Myometrial cell (primary cell): ENCODE results near the gene TAS2R7. TPM values are rescaled to one million over a fixed set of nuclear protein-coding genes. Genes with fewer than 3 reads are reported as not detected.

Experiments
- total RNA-seq: library from RNA; depleted of rRNA; stranded (reverse); fragments of >200 nt; gene quantifications from 2 replicates; pipeline ENCODE4 v1.2.3, GENCODE V29; 2015

The TAS2R7 gene, protein sequence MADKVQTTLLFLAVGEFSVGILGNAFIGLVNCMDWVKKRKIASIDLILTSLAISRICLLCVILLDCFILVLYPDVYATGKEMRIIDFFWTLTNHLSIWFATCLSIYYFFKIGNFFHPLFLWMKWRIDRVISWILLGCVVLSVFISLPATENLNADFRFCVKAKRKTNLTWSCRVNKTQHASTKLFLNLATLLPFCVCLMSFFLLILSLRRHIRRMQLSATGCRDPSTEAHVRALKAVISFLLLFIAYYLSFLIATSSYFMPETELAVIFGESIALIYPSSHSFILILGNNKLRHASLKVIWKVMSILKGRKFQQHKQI
- not detected in 2 replicates for total RNA-seq

DNA sequence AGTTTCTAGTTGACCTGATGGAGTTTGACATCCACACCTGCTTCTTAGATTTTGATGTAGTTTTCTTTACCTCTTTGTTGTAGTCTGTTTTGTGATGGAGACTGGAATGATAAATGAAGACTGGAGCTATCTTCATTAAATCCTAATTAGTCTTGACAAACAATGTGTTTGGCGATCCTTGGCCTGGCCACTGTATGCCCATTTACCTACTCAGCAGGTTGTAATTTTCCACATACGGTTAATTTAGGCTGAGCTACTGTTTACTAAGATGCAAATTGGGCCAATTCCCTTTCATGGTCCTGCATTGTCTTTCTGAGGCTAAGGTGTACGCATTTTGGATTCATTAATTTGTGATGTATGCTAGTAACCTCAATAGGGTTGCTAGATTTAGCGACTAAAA lies at the start of gene TAS2R7:
Gene TAS2R7 (minus strand): TSS at position 41 of the 400 bp plus-strand sequence. CDS start 57 bp downstream, outside the sequence.

DNA sequence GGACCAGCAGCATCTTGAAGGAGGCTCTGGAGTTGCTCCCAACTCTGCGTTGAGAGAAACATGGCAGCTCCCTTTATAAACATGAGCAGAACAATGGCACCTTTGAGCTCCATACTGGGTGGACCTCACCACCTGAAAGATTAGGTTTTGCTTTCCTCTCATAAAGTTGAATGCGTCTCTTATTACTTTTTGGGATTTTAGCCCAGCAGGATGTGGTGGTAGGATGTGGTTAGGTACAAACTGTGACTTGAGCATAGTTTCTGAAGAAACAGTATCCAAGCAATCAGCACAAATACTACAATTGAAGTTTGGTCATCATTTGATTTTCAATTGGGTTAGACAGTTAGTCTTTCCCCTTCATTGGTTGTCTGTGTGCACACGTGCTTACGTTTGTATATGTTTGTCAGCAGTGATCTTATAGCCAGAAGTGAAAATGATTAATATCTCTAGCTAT lies 47.0 kb upstream of the TAS2R7 start, which contains the start of gene PRR4:
Gene PRR4 (minus strand): TSS at position 51 of the 454 bp plus-strand sequence. CDS start 38 bp downstream, at position 13.

DNA sequence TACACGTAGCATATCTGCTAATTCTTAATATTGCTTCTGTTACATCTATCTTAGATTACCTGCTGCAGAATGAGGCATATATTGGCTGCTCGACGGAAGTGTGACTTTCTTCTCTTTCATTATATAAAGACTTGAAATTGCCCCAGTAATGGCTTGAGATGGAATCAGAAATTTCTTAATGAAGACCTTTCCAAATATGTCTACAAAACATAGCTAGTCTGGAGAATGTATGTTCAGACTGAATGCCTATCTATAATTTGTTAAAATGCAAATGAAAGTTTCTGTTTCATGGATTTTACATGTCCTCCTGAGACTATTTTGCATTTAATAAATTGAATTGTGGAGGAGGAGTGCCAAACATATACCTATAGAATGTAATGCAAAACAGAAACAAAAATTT lies 23.8 kb upstream of the TAS2R7 start, which contains the start of gene TAS2R10:
Gene TAS2R10 (minus strand): TSS at position 101 of the 400 bp plus-strand sequence. CDS start 89 bp downstream, at position 12.

DNA sequence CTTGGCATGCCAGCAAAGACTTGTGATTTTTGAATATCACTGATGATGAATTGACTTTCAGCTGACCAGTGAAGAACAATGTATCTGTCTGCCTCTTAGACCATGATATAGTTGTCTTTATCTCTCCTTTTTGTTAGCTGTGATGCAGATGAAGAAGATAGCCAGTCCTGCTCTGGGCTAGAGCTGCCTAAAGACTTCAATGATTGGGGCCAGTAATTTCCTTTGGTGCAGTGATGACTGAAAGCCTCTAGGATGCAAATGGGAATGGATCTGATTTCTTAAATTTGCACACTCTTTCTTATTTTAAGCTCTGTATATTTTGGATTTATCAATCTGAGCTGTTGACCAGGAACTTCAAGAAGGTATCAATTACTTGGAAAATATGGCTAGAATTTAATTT lies 7.6 kb upstream of the TAS2R7 start, which contains the start of gene TAS2R9:
Gene TAS2R9 (minus strand): TSS at position 101 of the 400 bp plus-strand sequence. CDS start 93 bp downstream, at position 8.

DNA sequence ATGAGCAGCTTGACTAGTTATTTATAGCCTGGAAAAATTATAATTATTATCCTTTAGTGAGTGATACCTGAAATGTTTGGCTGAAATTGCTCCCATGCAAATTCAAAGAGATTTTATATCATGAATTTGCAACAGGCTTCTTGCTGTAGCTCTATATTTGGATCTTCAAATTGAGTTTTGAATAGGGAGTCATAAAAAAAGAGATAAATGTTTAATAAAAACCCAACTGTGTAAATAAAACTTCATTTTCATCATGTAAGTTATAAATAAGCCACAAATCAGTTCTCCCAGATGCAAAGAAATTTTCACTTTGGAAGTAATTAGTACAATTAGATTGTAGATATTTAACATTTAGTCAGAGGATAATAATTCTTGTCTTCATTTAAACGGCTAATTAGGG lies 4.8 kb upstream of the TAS2R7 start, which contains the start of gene TAS2R8:
Gene TAS2R8 (minus strand): TSS at position 101 of the 400 bp plus-strand sequence. CDS start 306 bp downstream, outside the sequence.

Other genes with a start within 250 kb of the TAS2R7 start
- gene MAGOHB, start 189.0 kb downstream of the TAS2R7 start, total RNA-seq, result 20.9 and 22.5 TPM in 2 replicates
- 0.35 TPM in 1 of 2 replicates, not detected in the other for gene STYK1, start 128.6 kb downstream of the TAS2R7 start, total RNA-seq
- 115 and 141 TPM in 2 replicates for gene YBX3, start 79.3 kb downstream of the TAS2R7 start, total RNA-seq
- not detected in 2 replicates for gene TAS2R8, start 4.7 kb upstream of the TAS2R7 start, total RNA-seq
- gene TAS2R9, start 7.5 kb upstream of the TAS2R7 start, total RNA-seq, result not detected in 2 replicates
- not detected in 2 replicates for gene TAS2R10, start 23.7 kb upstream of the TAS2R7 start, total RNA-seq
- gene PRR4, start 46.8 kb upstream of the TAS2R7 start, total RNA-seq, result not detected in 2 replicates
- gene PRH1, start 81.6 kb upstream of the TAS2R7 start, total RNA-seq, result 3.4 and 5.5 TPM in 2 replicates
- gene TAS2R13, start 106.9 kb upstream of the TAS2R7 start, total RNA-seq, result 0.18 TPM in 1 of 2 replicates, not detected in the other
- gene PRH2, start 126.6 kb upstream of the TAS2R7 start, total RNA-seq, result not detected in 2 replicates
- gene TAS2R14, start 136.6 kb upstream of the TAS2R7 start, total RNA-seq, result 0.29 and 1.4 TPM in 2 replicates
- 0.53 TPM in 1 of 2 replicates, not detected in the other for gene TAS2R50, start 184.3 kb upstream of the TAS2R7 start, total RNA-seq
- gene TAS2R20, start 195.7 kb upstream of the TAS2R7 start, total RNA-seq, result 0.35 TPM in 1 of 2 replicates, not detected in the other
- gene TAS2R19, start 220.0 kb upstream of the TAS2R7 start, total RNA-seq, result not detected in 2 replicates
- gene TAS2R31, start 228.8 kb upstream of the TAS2R7 start, total RNA-seq, result 0.18 TPM in 1 of 2 replicates, not detected in the other